IMR-90 (cell line): Measurements from ENCODE around the gene GPAM. TPM values are rescaled to one million over a fixed set of nuclear protein-coding genes. Genes with fewer than 3 reads are reported as not detected.

ENCODE experiments used
- ATAC-seq: fragments of 200-7000 bp; cut with Tn5 transposase; 2 replicates; pipeline ENCODE4 v1.9.1; 2020; ENCODE audit warnings: low read depth, mild to moderate bottlenecking, moderate library complexity
- BruUV-seq: library from RNA; stranded (reverse); fragments of 400-500 nt; replicated peaks from 2 replicates; lab custom pipeline; 2021; lab: Mats Ljungman, UMichigan
- CTCF ChIA-PET: fragments of 300-600 bp; formaldehyde crosslinking; extraction: SDS; loops from one replicate; lab custom pipeline; 2021; ENCODE audit warnings: antibody characterized with exemption; lab: Yijun Ruan, JAX
- POLR2A ChIA-PET: fragments of 300-600 bp; sonication (Branson Sonifier 250); formaldehyde crosslinking; loops from one replicate; lab custom pipeline; 2022; ENCODE audit warnings: antibody characterized with exemption; ENCODE audit not compliant: unreplicated experiment; lab: Charles Lee
- DNase-seq: peaks from one replicate; pipeline ENCODE4 v3.0.0; 2013
- H2AFZ ChIP-seq: replicated peaks from 2 replicates; pipeline ENCODE3; 2013; ENCODE audit warnings: low read length, mild to moderate bottlenecking; ENCODE audit not compliant: poor library complexity
- H2AK5ac ChIP-seq: 2 replicates; pipeline ENCODE4 v1.6.1; 2013; ENCODE audit warnings: low read depth, low read length, inconsistent platforms
- H2AK9ac ChIP-seq: replicated peaks from 2 replicates; pipeline ENCODE3; 2013; ENCODE audit warnings: mild to moderate bottlenecking, low read depth, low read length, moderate library complexity; ENCODE audit not compliant: poor library complexity
- H2BK120ac ChIP-seq: 2 replicates; pipeline ENCODE4 v1.6.1; 2013; ENCODE audit warnings: low read depth, low read length, inconsistent platforms
- H2BK15ac ChIP-seq: 3 replicates; pipeline ENCODE4 v1.6.1; 2013; ENCODE audit warnings: low read depth, low read length, inconsistent platforms
- H2BK20ac ChIP-seq: 2 replicates; pipeline ENCODE4 v1.6.1; 2013; ENCODE audit warnings: low read depth, mild to moderate bottlenecking, inconsistent platforms, low read length, moderate library complexity
- H2BK5ac ChIP-seq: 2 replicates; pipeline ENCODE4 v1.6.1; 2013; ENCODE audit warnings: mild to moderate bottlenecking, low read depth, low read length, inconsistent platforms; ENCODE audit not compliant: poor library complexity, severe bottlenecking
- H3K14ac ChIP-seq: replicated peaks from 2 replicates; pipeline ENCODE4 v1.6.1; 2013; ENCODE audit warnings: low read depth, low read length, inconsistent platforms
- H3K18ac ChIP-seq: 2 replicates; pipeline ENCODE4 v1.6.1; 2013; ENCODE audit warnings: low read depth, low read length, control low read depth
- H3K23ac ChIP-seq: 2 replicates; pipeline ENCODE4 v1.6.1; 2013; ENCODE audit warnings: low read depth, low read length, inconsistent platforms
- H3K27ac ChIP-seq: 2 replicates; pipeline ENCODE4 v1.5.1; 2013; ENCODE audit warnings: mild to moderate bottlenecking, control low read depth, low read length; ENCODE audit not compliant: insufficient read depth
- H3K27me3 ChIP-seq: 2 replicates; pipeline ENCODE4 v1.6.1; 2013; ENCODE audit warnings: low read length; ENCODE audit not compliant: control insufficient read depth, insufficient read depth
- H3K36me3 ChIP-seq: 2 replicates; pipeline ENCODE4 v1.6.1; 2013; ENCODE audit warnings: low read length, mixed read lengths; ENCODE audit not compliant: control insufficient read depth, insufficient read depth
- H3K4ac ChIP-seq: 2 replicates; pipeline ENCODE4 v1.6.1; 2013; ENCODE audit warnings: low read depth, low read length, inconsistent platforms
- H3K4me1 ChIP-seq: 2 replicates; pipeline ENCODE4 v1.6.1; 2013; ENCODE audit warnings: low read length, mixed read lengths; ENCODE audit not compliant: control insufficient read depth, insufficient read depth
- H3K4me2 ChIP-seq: 2 replicates; pipeline ENCODE4 v1.6.1; 2013; ENCODE audit warnings: low read depth, mild to moderate bottlenecking, control low read depth, low read length, moderate library complexity
- H3K4me3 ChIP-seq: 2 replicates; pipeline ENCODE4 v1.5.1; 2013; ENCODE audit warnings: low read depth, mild to moderate bottlenecking, control low read depth, low read length, moderate library complexity; ENCODE audit not compliant: insufficient read depth
- H3K56ac ChIP-seq: 2 replicates; pipeline ENCODE4 v1.6.1; 2013; ENCODE audit warnings: low read length, inconsistent platforms; ENCODE audit not compliant: insufficient read depth; ENCODE audit errors: extremely low read depth
- H3K79me1 ChIP-seq, 2 experiments: 2 replicates each; pipeline ENCODE4 v1.6.1; 2013; ENCODE audit warnings: low read length in 2 of 2, inconsistent platforms in 1 of 2, low read depth in 1 of 2
- H3K9ac ChIP-seq: 2 replicates; pipeline ENCODE4 v1.6.1; 2013; ENCODE audit warnings: low read depth, low read length, control low read depth
- H3K9me1 ChIP-seq: 2 replicates; pipeline ENCODE4 v1.6.1; 2013; ENCODE audit warnings: low read length, inconsistent platforms; ENCODE audit not compliant: insufficient read depth
- H3K9me3 ChIP-seq: 2 replicates; pipeline ENCODE4 v1.6.1; 2013; ENCODE audit warnings: low read length; ENCODE audit not compliant: control insufficient read depth, insufficient read depth
- H4K20me1 ChIP-seq: 2 replicates; pipeline ENCODE4 v1.6.1; 2013; ENCODE audit warnings: low read length, inconsistent platforms; ENCODE audit not compliant: insufficient read depth
- H4K5ac ChIP-seq: 2 replicates; pipeline ENCODE4 v1.6.1; 2013; ENCODE audit warnings: mild to moderate bottlenecking, low read depth, low read length, control low read depth
- H4K8ac ChIP-seq, 2 experiments: 2 replicates each; pipeline ENCODE4 v1.6.1; 2013; ENCODE audit warnings: low read depth in 2 of 2, low read length in 2 of 2, control low read depth in 1 of 2, inconsistent platforms in 1 of 2
- H4K91ac ChIP-seq: 2 replicates; pipeline ENCODE4 v1.6.1; 2013; ENCODE audit warnings: low read depth, low read length, inconsistent platforms; ENCODE audit not compliant: insufficient read depth
- BHLHE40 ChIP-seq: fragments of 150-350 bp; IDR thresholded peaks from 2 replicates; pipeline ENCODE4 v1.6.1; 2016; ENCODE audit warnings: mild to moderate bottlenecking, low read depth, low read length
- CEBPB ChIP-seq: IDR thresholded peaks from 2 replicates; pipeline ENCODE4 v1.6.1; 2012; ENCODE audit warnings: low read depth, low read length, improper control_type of control experiment
- CHD1 ChIP-seq: IDR thresholded peaks from 2 replicates; pipeline ENCODE4 v1.6.1; 2012; ENCODE audit warnings: low read depth, low read length, improper control_type of control experiment
- FOS ChIP-seq: fragments of 150-350 bp; IDR thresholded peaks from 2 replicates; pipeline ENCODE4 v1.6.1; 2016; ENCODE audit warnings: low read depth, low read length
- MAFK ChIP-seq: IDR thresholded peaks from 2 replicates; pipeline ENCODE4 v1.6.1; 2012; ENCODE audit warnings: low read depth, low read length, improper control_type of control experiment
- MAZ ChIP-seq: IDR thresholded peaks from 2 replicates; pipeline ENCODE4 v1.6.1; 2012; ENCODE audit warnings: low read depth, mild to moderate bottlenecking, low read length, improper control_type of control experiment, moderate library complexity, borderline replicate concordance
- MXI1 ChIP-seq: IDR thresholded peaks from 2 replicates; pipeline ENCODE4 v1.6.1; 2012; ENCODE audit warnings: low read depth, mild to moderate bottlenecking, low read length, moderate library complexity, borderline replicate concordance
- NFE2L2 ChIP-seq: fragments of 150-350 bp; IDR thresholded peaks from 2 replicates; pipeline ENCODE4 v1.6.1; 2016; ENCODE audit warnings: low read depth, mild to moderate bottlenecking, low read length
- RAD21 ChIP-seq: IDR thresholded peaks from 2 replicates; pipeline ENCODE4 v1.6.1; 2012; ENCODE audit warnings: low read length, improper control_type of control experiment
- RFX5 ChIP-seq: IDR thresholded peaks from 2 replicates; pipeline ENCODE4 v1.8.0; 2012; ENCODE audit warnings: low read depth, mild to moderate bottlenecking, low read length, moderate library complexity
- WGBS, 2 experiments: methylation state at CpG; one replicate each; pipeline versions ENCODE4 v1.1.5 to v1.1.7; 2013; ENCODE audit warnings: missing lambda C conversion rate in 2 of 2; ENCODE audit not compliant: insufficient read length in 1 of 2; ENCODE audit errors: extremely low coverage in 2 of 2; 5-methylcytosine and 5-hydroxymethylcytosine counted together
- dilution Hi-C: fragments of 300-500 bp; cut with HindIII; formaldehyde crosslinking; loops from one replicate; pipeline ENCODE4 v1.14.3; 2018; ENCODE audit warnings: low sequenced_read_pairs; ENCODE audit not compliant: unreplicated experiment
- in situ Hi-C: fragments of 300-500 bp; cut with MboI; formaldehyde crosslinking; loops from 3 replicates; pipeline ENCODE4 v1.14.3; 2019; ENCODE audit warnings: low sequenced_read_pairs, inconsistent platforms, mixed read lengths
- intact Hi-C: fragments of 100-400 bp; cut with micrococcal nuclease; formaldehyde crosslinking; loops from 2 replicates; pipeline ENCODE4 v1.10.0; 2022
- polyA plus RNA-seq, 3 experiments: library from polyadenylated mRNA; depleted of rRNA; stranded (reverse); fragments of >200 nt; gene quantifications; 2 replicates each; pipeline ENCODE4 v1.2.3, GENCODE V29; 2012; ENCODE audit warnings: low replicate concordance in 1 of 3
- total RNA-seq: library from RNA; depleted of rRNA; stranded (reverse); fragments of >200 nt; gene quantifications from 2 replicates; pipeline ENCODE4 v1.2.3, GENCODE V29; 2012
- TF ChIP-seq, protein P1 (sequence below): conservative IDR thresholded peaks from 2 replicates; pipeline ENCODE4 v1.5.1; 2012; ENCODE audit warnings: mild to moderate bottlenecking, low read depth, low read length, improper control_type of control experiment
- TF ChIP-seq, protein P2 (sequence below): fragments of 150-350 bp; IDR thresholded peaks from 2 replicates; pipeline ENCODE4 v1.6.1; 2017; ENCODE audit warnings: mild to moderate bottlenecking, antibody characterized with exemption, low read length, low read depth

Gene GPAM
- total and polyA plus RNA-seq, 2 of the 4 experiments (the other 2 are of a cell fraction): 3.5 to 11.5 TPM

DNA sequence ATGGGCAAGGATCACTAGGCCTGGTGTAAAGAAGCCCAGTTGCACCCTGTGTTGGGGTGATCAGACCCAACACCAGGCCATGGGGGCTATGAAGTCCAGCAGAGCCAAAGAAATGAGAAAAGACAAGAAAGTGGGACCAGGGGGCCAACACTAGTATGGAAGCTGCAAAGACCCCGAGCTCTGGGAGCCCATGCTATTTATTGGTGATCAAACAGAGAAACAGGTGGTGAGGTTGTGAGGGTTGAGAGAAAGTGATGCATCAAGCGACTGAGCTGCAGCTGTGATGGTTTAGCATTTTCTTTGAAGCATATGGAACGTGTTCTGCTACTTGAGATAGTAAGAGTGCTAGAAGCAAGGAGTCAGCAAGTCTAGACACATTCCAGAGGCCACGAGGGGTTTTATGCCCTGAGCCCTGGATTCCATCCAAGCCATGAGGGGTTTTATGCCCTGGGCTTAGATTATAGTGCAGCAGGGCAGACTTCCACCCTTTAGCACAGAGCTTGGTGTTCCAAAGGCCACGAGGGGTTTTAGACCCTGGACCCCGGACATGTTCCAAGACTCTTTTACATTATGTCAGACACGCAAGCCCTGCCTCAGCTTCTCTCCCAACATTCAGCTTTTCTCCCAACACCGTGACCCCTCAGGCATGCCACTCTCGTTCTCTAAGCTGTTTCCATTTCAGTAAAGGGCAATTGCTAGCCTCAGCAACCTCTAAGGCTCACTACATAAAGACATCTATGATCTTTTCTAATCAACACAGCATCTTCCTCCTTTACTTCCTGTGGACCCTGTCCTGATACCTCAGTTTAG lies 43.1 kb upstream of the GPAM start:
- Histone ChIP-seq H4K20me1 (no peaks in the 10 kb centered on the region), H3K27me3 (no peaks in the 10 kb centered on the region), H4K5ac (no peak overlapping the region), H2AK5ac (no peak overlapping the region), H3K9me1 (no peaks in the 10 kb centered on the region), H2AFZ (no peak overlapping the region), H3K56ac (no peak overlapping the region), H3K18ac (no peak overlapping the region), H4K8ac (no peak overlapping the region), H3K36me3 (no peaks in the 10 kb centered on the region), H3K14ac (no peak overlapping the region), H3K27ac (no peak overlapping the region), H3K9ac (no peak overlapping the region), H2BK120ac (no peak overlapping the region), H2BK5ac (no peak overlapping the region), H3K79me1 (no peaks in the 10 kb centered on the region), H3K4me2 (no peak overlapping the region), H3K4ac (no peak overlapping the region), H3K4me1 (no peaks in the 10 kb centered on the region), H4K91ac (no peak overlapping the region), H3K9me3 (peaks cover 2% of the 10 kb centered on the region; the same call in 1 of the 2 replicates), H2BK20ac (no peak overlapping the region), H2BK15ac (no peak overlapping the region), H3K4me3 (no peak overlapping the region), H2AK9ac (no peak overlapping the region), H3K23ac (no peak overlapping the region)
- no TSS peak for BruUV-seq
- ATAC-seq (no peak), DNase-seq (no peak)
- dilution Hi-C loops: no loop called here
- ChIA-PET POLR2A (no interaction called here), CTCF (no interaction called here)
- WGBS, 2 experiments: 38% methylated on average over 3 of the region's 9 CpGs; no CpG with 5 or more reads in 1 of the 2 experiments
- in situ Hi-C loops: no loop called here
- intact Hi-C loops: no loop called here
- TF ChIP-seq CEBPB (no peak), BHLHE40 (no peak), MAZ (no peak), RAD21 (no peak), MAFK (no peak), RFX5 (no peak), FOS (no peak), CHD1 (no peak), MXI1 (no peak), NFE2L2 (no peak)
- TF ChIP-seq, protein P1, sequence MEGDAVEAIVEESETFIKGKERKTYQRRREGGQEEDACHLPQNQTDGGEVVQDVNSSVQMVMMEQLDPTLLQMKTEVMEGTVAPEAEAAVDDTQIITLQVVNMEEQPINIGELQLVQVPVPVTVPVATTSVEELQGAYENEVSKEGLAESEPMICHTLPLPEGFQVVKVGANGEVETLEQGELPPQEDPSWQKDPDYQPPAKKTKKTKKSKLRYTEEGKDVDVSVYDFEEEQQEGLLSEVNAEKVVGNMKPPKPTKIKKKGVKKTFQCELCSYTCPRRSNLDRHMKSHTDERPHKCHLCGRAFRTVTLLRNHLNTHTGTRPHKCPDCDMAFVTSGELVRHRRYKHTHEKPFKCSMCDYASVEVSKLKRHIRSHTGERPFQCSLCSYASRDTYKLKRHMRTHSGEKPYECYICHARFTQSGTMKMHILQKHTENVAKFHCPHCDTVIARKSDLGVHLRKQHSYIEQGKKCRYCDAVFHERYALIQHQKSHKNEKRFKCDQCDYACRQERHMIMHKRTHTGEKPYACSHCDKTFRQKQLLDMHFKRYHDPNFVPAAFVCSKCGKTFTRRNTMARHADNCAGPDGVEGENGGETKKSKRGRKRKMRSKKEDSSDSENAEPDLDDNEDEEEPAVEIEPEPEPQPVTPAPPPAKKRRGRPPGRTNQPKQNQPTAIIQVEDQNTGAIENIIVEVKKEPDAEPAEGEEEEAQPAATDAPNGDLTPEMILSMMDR: no peak
- TF ChIP-seq, protein P2, sequence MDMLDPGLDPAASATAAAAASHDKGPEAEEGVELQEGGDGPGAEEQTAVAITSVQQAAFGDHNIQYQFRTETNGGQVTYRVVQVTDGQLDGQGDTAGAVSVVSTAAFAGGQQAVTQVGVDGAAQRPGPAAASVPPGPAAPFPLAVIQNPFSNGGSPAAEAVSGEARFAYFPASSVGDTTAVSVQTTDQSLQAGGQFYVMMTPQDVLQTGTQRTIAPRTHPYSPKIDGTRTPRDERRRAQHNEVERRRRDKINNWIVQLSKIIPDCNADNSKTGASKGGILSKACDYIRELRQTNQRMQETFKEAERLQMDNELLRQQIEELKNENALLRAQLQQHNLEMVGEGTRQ: no peak
